DMS114 treated with DMSO at 0.1 percent for 48 hours (cell line): ENCODE measurements around the gene LTBP1.

Source experiments
- DNase-seq: peaks from one replicate; lab custom pipeline; 2025; ENCODE audit not compliant: unreplicated experiment; lab: John Stamatoyannopoulos, UW

LTBP1 gene

GRCh38 chr2:33072614-33073013, 125.9 kb downstream of the LTBP1 start:
- DNase-seq, result no peak

- no peak for DNase-seq
Observed at GRCh38 chr2:33073018-33073417, 126.3 kb downstream of the LTBP1 start.

- no peak for DNase-seq
Observed at GRCh38 chr2:33074197-33074596, 127.4 kb downstream of the LTBP1 start.

- DNase-seq, result no peak
Observed at GRCh38 chr2:33077311-33077710, 130.6 kb downstream of the LTBP1 start.

- DNase-seq, result no peak
Observed at GRCh38 chr2:33077844-33078243, 131.1 kb downstream of the LTBP1 start.

- DNase-seq, result no peak
Observed at GRCh38 chr2:33081691-33082090, 134.9 kb downstream of the LTBP1 start.

- no peak for DNase-seq
Observed at GRCh38 chr2:33083699-33084387, 137.1 kb downstream of the LTBP1 start.

- no peak for DNase-seq
Observed at GRCh38 chr2:33084433-33084832, 137.7 kb downstream of the LTBP1 start.

GRCh38 chr2:33085646-33086045, 138.9 kb downstream of the LTBP1 start:
- DNase-seq, result no peak

GRCh38 chr2:33086400-33087015, 139.8 kb downstream of the LTBP1 start:
- DNase-seq, result no peak

- no peak for DNase-seq
Observed at GRCh38 chr2:33090553-33091134, 143.9 kb downstream of the LTBP1 start.

GRCh38 chr2:33091541-33092123, 144.9 kb downstream of the LTBP1 start:
- no peak for DNase-seq

- no peak for DNase-seq
Observed at GRCh38 chr2:33093283-33093993, 146.7 kb downstream of the LTBP1 start.

GRCh38 chr2:33094303-33094702, 147.6 kb downstream of the LTBP1 start:
- no peak for DNase-seq

- no peak for DNase-seq
Observed at GRCh38 chr2:33099989-33100388, 153.2 kb downstream of the LTBP1 start.

- no peak for DNase-seq
Observed at GRCh38 chr2:33100921-33101320, 154.2 kb downstream of the LTBP1 start.

GRCh38 chr2:33104052-33104623, 157.4 kb downstream of the LTBP1 start:
- no peak for DNase-seq

- DNase-seq, result no peak
Observed at GRCh38 chr2:33104726-33105125, 158.0 kb downstream of the LTBP1 start.

- DNase-seq, result no peak
Observed at GRCh38 chr2:33106115-33106514, 159.4 kb downstream of the LTBP1 start.

- DNase-seq, result no peak
Observed at GRCh38 chr2:33107690-33108482, 161.1 kb downstream of the LTBP1 start.
